Stomach (tissue), 9 donors: ENCODE measurements around the gene RAB21. TPM values are rescaled to one million over a fixed set of nuclear protein-coding genes. Genes with fewer than 3 reads are reported as not detected.
A peak's percentile ranks its signal among the peaks of the same experiment; 100 is the strongest.

Source experiments
- DNase-seq, 2 donors: peaks; one replicate each; pipeline versions ENCODE4 v3.0.0 to v3.0.0-alpha.2; 2013 to 2019
- H3K27ac ChIP-seq, 5 donors: fragments of 200-600 bp in 4 of 5; sonication (generic) in 4 of 5; one replicate each; pipeline ENCODE4 v1.5.1; 2013 to 2019; ENCODE audit warnings: mild to moderate bottlenecking in 1 of 5, moderate library complexity in 1 of 5
- H3K27me3 ChIP-seq, 3 donors: fragments of 200-600 bp; sonication (generic); one replicate each; pipeline ENCODE4 v1.5.1; 2017 to 2019; ENCODE audit warnings: mixed run types in 1 of 3
- H3K36me3 ChIP-seq, 4 donors: fragments of 200-600 bp; sonication (generic); 1 replicate in 3 of 4; 2 replicates in 1 of 4; pipeline ENCODE4 v1.5.1; 2016 to 2019
- H3K4me1 ChIP-seq, 4 donors: fragments of 200-600 bp; sonication (generic); one replicate each; pipeline ENCODE4 v1.5.1; 2016 to 2019
- H3K4me3 ChIP-seq, 4 donors: fragments of 200-600 bp; sonication (generic) in 3 of 4; one replicate each; pipeline ENCODE4 v1.5.1; 2016 to 2019; ENCODE audit warnings: mild to moderate bottlenecking in 1 of 4
- H3K9me3 ChIP-seq, 4 donors: fragments of 200-600 bp; sonication (generic); one replicate each; pipeline ENCODE4 v1.5.1; 2016 to 2019
- EP300 ChIP-seq: sonication (generic); formaldehyde crosslinking; IDR thresholded peaks from one replicate; pipeline ENCODE4 v1.6.1; 2017; ENCODE audit warnings: antibody characterized with exemption
- POLR2A ChIP-seq, 4 donors: fragments of 450-650 bp; IDR thresholded peaks; one replicate each; pipeline ENCODE4 v1.6.1; 2016; ENCODE audit warnings: antibody characterized with exemption in 4 of 4, control low read depth in 2 of 4, mild to moderate bottlenecking in 1 of 4, moderate library complexity in 1 of 4
- POLR2AphosphoS5 ChIP-seq, 3 donors: sonication (generic); formaldehyde crosslinking; IDR thresholded peaks; one replicate each; pipeline ENCODE4 v1.6.1; 2016; ENCODE audit warnings: antibody characterized with exemption in 3 of 3
- WGBS, 5 donors: extraction: QIAGEN DNeasy Blood & Tissue Kit in 3 of 5; methylation state at CpG; one replicate each; pipeline versions ENCODE4 v1.1.5 to v1.1.7; 2013 to 2018; 5-methylcytosine and 5-hydroxymethylcytosine counted together
- intact Hi-C: fragments of 100-400 bp; cut with DNase I; formaldehyde crosslinking; loops from one replicate; pipeline ENCODE4 v1.15.1; 2023; ENCODE audit warnings: low total_unique reads
- polyA plus RNA-seq, 3 donors: library from polyadenylated mRNA; stranded (reverse); fragments of 200-250 nt; gene quantifications; one replicate each; pipeline ENCODE4 v1.2.3, GENCODE V29; 2013
- total RNA-seq, 5 donors: library from RNA; depleted of rRNA; stranded (reverse); fragments of >200 nt; gene quantifications; one replicate each; pipeline versions ENCODE4 v1.1.0 to v1.2.3, GENCODE V29; 2014 to 2016
- TF ChIP-seq, protein P1 (sequence below), 7 experiments: fragments of 450-650 bp in 4 of 7; fragments of 200-600 bp in 3 of 7; sonication (generic) in 3 of 7; IDR thresholded peaks; one replicate each; pipeline ENCODE4 v1.5.1; 2016 to 2019; ENCODE audit warnings: antibody characterized with exemption in 7 of 7, control low read depth in 2 of 7, mild to moderate bottlenecking in 1 of 7
- donor health status: healthy with polysubstance abuse.
- donor health status: Bipolar disorder and iron deficiency.
- donor health status: healthy.

RAB21 gene
- total and polyA plus RNA-seq, 8 donors = 3.2 to 35.1 (median 7.7) TPM

DNA sequence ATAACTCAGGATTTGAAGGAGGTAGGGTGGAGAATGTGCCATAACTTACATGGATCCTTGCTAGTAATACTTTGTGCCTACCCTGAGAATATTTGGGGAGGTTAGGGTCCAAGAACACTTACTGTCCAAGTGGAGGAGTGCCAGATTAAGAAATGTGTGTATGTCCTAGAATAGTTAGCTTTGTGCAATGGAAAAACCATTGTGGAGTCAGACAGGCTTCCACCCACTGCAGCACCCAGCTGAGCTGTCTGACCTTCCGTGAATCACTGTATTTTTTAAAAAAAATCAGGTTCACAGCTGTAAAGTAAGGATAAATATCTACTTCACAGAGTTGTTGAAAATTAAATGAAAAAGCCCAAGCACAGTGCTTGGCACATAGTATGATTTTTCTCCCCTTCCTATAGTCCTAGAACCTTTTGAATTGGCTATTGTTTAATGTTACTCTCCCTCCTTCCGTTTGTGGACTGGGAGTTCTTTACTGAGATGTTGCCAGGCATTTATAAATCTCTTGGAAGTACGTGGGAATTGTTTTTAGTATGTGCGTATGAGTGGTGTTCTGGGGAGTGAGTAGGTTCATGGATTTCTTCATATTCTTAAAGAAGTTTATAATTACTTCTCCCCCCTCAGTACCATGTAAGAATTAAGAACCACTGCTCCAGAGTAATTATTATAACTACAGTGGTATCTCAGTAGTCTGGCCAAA lies 9.2 kb downstream of the RAB21 start:
- H3K36me3 ChIP-seq = peaks cover 0 to 25% (median 20%) of the 10 kb centered on the region in 4 donors
- peaks cover 0 to 62% (median 29%) of the 10 kb centered on the region in 4 donors for H3K4me1 ChIP-seq
- 63 to 86% (median 79%) methylated on average over 4 of the region's 4 CpGs for WGBS, 5 donors
- peaks cover 0 to 24% (median 12%) of the 10 kb centered on the region in 4 donors for H3K9me3 ChIP-seq
- DNase-seq = no peak
- H3K4me3 ChIP-seq = no peak overlapping the region
- peak overlapping the region in 1 of 5 donors; percentile 22 for H3K27ac ChIP-seq
- TF ChIP-seq EP300 (no peak), POLR2AphosphoS5 (IDR thresholded peaks at IDR 0.05) (no peak), POLR2A (IDR thresholded peaks at IDR 0.05) (no peak)
- TF ChIP-seq, protein P1, sequence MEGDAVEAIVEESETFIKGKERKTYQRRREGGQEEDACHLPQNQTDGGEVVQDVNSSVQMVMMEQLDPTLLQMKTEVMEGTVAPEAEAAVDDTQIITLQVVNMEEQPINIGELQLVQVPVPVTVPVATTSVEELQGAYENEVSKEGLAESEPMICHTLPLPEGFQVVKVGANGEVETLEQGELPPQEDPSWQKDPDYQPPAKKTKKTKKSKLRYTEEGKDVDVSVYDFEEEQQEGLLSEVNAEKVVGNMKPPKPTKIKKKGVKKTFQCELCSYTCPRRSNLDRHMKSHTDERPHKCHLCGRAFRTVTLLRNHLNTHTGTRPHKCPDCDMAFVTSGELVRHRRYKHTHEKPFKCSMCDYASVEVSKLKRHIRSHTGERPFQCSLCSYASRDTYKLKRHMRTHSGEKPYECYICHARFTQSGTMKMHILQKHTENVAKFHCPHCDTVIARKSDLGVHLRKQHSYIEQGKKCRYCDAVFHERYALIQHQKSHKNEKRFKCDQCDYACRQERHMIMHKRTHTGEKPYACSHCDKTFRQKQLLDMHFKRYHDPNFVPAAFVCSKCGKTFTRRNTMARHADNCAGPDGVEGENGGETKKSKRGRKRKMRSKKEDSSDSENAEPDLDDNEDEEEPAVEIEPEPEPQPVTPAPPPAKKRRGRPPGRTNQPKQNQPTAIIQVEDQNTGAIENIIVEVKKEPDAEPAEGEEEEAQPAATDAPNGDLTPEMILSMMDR (IDR thresholded peaks at IDR 0.05) = no peak
- intact Hi-C loops = no loop called here
- no peaks in the 10 kb centered on the region for H3K27me3 ChIP-seq

DNA sequence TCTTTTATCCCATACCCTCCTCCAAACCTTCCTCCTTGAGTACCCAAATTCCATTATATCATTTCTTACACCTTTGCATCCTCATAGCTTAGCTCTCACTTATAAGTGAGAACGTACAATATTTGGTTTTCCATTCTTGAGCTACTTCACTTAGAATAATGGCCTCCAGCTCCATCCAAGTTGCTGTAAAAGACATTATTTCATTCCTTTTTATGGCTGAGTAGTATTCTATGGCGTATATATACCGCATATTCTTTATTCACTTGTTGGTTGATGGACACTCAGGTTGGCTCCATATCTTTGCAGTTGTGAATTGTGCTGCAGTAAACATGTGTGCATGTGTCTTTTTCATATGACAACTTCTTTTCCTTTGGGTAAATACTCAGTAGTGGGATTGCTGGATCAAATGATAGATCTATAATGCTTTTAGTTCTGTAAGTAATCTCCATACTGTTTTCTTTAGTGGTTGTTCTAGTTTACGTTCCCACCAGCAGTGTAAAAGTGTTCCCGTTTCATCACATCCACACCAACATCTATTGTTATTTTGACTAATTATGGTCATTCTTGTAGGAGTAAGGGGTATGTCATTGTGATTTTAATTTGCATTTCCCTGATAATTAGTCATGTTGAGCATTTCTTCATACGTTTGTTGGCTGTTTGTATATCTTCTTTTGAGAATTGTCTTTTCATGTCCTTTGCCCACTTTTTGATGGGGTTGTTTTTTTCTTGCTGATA lies 10.1 kb downstream of the RAB21 start:
- no peak overlapping the region for H3K27ac ChIP-seq
- peaks cover 0 to 16% (median 8%) of the 10 kb centered on the region in 4 donors for H3K9me3 ChIP-seq
- intact Hi-C loops = no loop called here
- H3K27me3 ChIP-seq = no peaks in the 10 kb centered on the region
- H3K4me1 ChIP-seq = peaks cover 0 to 58% (median 31%) of the 10 kb centered on the region in 4 donors
- WGBS, 5 donors = 90 to 95% (median 92%) methylated on average over 6 of the region's 6 CpGs
- DNase-seq = no peak
- H3K4me3 ChIP-seq = no peak overlapping the region
- peaks cover 0 to 16% (median 10%) of the 10 kb centered on the region in 4 donors for H3K36me3 ChIP-seq
- TF ChIP-seq POLR2A (IDR thresholded peaks at IDR 0.05) (no peak), EP300 (no peak), POLR2AphosphoS5 (IDR thresholded peaks at IDR 0.05) (no peak)
- TF ChIP-seq, protein P1 (IDR thresholded peaks at IDR 0.05) = no peak

DNA sequence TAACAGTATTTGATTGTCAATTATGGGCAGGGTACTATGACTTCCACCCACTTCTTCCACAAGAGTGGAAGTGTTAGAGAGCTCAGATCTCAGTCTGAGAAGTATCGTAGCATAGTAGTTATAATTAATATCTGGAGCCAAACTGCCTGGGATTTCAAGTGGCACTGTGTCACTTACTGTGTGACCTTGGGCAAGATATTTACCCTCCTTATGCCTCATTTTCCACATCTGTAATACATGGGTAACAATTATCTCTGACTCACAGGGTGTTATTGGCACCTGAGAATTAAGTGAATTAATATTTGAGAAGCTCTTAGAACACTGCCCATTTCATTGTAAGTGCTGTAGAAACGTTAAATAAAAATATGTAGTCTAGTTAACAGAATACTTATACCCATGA lies 11.5 kb downstream of the RAB21 start:
- Histone ChIP-seq H3K27me3 (no peaks in the 10 kb centered on the region), H3K27ac (no peak overlapping the region), H3K9me3 (peaks cover 0 to 2% (median under 1%) of the 10 kb centered on the region in 4 donors), H3K4me1 (peaks cover 0 to 68% (median 32%) of the 10 kb centered on the region in 4 donors), H3K36me3 (peaks cover 0 to 14% (median 11%) of the 10 kb centered on the region in 4 donors), H3K4me3 (no peak overlapping the region)
- TF ChIP-seq, protein P1 (IDR thresholded peaks at IDR 0.05) = no peak
- TF ChIP-seq POLR2A (IDR thresholded peaks at IDR 0.05) = no peak
- no peak for TF ChIP-seq POLR2AphosphoS5 (IDR thresholded peaks at IDR 0.05)
- TF ChIP-seq EP300 = no peak
- intact Hi-C loops = no loop called here
- DNase-seq = no peak
- WGBS, 5 donors = 76 to 83% (median 79%) methylated on average over 2 of the region's 2 CpGs

DNA sequence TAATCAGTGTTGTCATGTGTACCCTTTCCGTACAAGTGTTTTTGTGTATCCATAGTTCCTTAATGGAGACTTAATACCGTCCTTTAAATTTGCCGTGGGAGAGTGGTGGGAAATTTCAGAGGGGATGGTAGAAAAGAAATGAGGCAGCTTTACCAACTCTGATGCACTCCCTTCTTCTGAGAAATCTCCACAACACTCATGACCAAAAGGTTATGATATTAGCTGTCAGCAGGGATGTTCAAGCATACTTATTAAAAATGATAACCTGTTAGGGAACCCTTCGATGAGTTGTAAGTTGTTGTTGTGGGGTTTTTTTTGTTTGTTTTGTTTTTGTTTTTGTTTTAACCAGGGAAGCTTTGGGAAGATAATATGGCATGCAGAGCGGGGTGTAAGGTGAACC lies 12.5 kb downstream of the RAB21 start:
- peaks cover 0 to 23% (median 19%) of the 10 kb centered on the region in 4 donors for H3K36me3 ChIP-seq
- H3K27me3 ChIP-seq = no peaks in the 10 kb centered on the region
- no peak for DNase-seq
- peaks cover 0 to 76% (median 34%) of the 10 kb centered on the region in 4 donors for H3K4me1 ChIP-seq
- intact Hi-C loops = no loop called here
- 92 to 94% (median 94%) methylated on average over 5 of the region's 5 CpGs for WGBS, 5 donors
- TF ChIP-seq POLR2AphosphoS5 (IDR thresholded peaks at IDR 0.05) (no peak), POLR2A (IDR thresholded peaks at IDR 0.05) (no peak), EP300 (no peak)
- TF ChIP-seq, protein P1 (IDR thresholded peaks at IDR 0.05) = no peak
- no peaks in the 10 kb centered on the region for H3K9me3 ChIP-seq
- no peak overlapping the region for H3K4me3 ChIP-seq
- H3K27ac ChIP-seq = no peak overlapping the region
